T-helper 1 cell (primary cell): ENCODE results near the gene C4orf33.

ENCODE experiments used
- DNase-seq, 5 donors: peaks; one replicate each; pipeline ENCODE4 v3.0.0-alpha.2; 2012 to 2020

C4orf33 gene

DNA sequence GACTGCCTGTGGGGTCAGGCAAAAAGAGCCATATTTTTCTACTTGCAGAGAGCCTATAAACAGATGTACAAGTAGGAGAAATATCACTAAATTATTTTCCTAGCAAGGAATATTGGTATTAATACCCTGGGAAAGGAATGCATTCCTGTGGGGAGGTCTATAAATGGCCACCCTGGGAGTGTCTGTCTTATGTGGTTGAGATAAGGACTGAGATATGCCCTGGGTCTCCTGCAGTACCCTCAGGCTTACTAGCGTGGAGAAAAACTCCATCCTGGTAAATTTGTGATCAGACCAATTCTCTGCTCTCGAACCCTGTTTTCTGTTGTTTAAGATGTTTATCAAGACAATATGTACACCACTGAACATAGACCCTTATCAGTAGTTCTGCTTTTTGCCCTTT lies 35.4 kb downstream of the C4orf33 start:
- no peak for DNase-seq

DNA sequence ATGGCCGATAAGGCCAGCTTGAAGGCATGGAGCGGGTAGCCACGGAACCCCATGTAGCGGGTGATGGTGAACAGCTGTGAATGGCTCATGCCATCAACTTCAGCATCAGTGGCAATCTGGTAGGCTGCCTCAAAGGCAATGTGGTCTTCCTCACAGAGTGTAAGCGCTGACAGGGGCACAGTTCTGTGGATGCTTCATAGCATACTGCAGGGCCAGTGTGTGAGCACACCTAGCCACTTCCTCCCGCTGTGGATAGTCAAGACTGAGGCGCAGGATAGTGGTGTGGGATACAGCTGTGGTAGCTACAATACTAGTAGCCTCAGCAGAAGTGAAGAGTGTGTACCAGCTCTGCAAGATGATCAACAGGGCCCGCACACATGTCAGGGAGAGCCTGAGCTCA lies 40.5 kb downstream of the C4orf33 start:
- DNase-seq: no peak

DNA sequence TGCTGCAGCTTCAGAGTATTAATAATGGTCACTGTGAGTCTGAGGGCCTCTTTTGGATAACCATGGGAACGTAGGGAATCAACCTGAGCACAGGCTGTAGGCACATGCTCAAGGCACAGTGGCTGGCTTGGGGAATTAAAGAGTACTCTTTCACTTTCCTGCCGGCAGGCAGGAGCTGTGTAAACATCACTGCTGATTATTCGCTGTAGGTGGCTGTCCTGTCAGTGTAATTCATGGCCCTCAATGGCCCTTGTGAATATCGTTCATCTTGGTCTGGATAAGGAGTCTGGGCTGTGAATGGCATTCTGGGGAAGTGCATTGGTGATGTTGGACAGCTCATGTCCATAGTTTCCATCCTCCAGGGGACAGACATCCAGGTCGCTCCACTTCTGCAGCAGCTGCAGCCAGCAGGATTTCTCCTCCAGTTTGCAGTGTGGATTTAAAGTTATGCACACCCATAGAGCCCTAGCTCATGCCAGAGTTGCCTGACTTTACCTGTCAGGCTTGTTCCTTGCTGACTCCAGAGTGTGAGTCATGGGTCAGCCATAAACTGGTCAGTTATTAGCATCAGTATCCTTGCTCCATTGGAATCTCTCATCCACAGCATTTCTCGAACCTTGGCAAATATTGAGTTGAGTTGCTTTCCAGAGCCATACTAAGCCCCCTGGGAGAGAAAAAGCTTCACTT lies 43.0 kb downstream of the C4orf33 start:
- no peak for DNase-seq

DNA sequence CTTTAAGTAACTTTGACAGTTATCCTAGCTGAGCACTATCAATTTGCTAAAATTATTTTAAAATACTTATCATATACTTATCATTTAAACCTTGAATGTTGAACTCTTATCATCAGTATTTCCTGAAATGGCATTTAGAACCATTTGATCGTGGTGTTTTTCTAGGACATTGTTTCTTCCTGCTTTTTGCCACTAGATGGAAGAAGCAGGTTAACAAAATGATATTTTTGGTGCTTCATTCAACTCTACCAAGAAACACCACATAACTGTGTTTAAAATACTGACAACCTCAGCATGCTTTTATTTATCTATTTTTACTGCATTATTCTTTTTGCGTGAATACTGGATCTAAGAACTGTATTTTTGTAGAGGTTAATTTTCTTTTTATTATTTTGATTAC lies 44.6 kb downstream of the C4orf33 start:
- no peak for DNase-seq

DNA sequence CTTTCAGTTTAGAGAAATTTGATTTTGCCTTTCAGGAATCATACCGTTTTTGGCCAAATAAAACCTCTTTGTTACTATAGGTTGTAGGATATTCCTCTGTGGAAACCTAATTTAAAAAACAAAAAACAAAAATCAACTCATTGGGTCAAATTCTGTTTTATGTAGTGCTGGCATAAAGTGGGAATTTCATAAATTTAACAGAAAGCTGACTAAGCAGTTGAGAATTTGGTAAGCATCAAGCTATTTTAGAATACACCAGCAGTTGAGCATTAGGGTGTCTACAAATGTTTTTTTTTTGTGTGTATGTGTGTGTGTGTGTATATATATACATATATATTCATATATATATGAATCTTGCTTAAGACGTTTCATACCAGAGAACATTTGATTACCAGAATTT lies 47.4 kb downstream of the C4orf33 start:
- DNase-seq: no peak

DNA sequence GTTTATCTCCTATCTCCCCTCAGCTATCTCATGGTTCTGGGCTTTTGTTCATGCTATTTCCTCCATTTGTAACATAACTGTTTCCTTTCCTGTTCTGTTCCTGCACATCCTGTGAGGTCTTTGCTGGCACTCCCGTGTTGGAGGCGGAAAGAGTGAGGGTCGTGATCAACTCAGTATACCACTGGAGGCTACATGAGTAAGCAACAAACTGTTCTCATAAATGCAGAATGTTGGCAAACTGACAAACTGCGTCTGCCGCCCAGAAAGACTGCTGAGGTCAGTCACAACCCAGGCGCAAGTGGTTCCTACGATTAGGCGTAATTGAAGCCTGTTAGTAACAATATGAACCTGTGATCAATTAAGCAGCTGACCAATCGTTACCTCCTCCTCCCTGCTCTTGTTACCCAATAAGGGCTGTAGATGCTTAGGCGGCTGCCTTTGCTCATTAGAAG lies 48.8 kb downstream of the C4orf33 start:
- DNase-seq: no peak

DNA sequence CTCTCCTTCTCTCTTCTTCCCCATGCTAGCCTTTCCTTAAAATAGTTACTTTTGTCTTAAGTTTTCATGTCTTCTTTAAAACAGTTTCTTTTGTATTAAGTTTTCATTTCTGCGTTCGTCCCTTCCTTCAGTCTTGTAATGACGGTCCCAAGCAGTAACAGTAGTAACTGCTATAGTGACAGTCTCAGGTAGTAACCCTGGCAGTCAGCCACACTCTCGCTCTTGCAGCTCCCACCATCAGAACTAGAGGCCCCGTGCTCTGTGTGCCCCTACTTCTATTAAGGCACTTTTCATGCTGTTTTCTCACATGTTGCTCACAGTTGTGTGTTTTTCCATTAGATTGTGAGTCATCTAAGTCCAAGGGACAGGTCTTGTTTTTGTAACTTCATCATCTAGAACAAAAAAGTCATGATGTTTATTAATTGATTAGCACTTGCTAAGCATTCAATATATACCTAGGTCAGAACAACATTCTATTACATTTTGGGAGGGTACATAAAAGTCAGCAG lies 49.3 kb downstream of the C4orf33 start:
- DNase-seq: no peak

DNA sequence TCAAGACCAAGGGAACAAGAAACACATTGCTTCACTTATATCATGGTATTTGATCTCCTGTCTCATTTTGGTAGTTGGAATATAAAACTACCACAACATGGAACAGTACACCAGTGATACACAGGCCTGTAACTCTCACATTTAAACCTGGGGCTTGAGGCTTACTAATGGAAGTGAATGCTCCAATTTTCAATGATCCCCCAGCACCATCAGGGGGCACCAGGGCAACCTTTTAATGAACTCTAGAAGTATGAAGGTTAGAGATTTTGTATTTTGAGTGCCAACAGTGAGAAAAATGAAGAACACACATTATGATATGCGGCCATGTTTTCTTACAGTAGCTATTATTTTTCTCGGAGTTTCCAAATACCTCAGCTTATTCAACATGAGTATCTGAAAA lies 50.7 kb downstream of the C4orf33 start:
- DNase-seq: no peak

DNA sequence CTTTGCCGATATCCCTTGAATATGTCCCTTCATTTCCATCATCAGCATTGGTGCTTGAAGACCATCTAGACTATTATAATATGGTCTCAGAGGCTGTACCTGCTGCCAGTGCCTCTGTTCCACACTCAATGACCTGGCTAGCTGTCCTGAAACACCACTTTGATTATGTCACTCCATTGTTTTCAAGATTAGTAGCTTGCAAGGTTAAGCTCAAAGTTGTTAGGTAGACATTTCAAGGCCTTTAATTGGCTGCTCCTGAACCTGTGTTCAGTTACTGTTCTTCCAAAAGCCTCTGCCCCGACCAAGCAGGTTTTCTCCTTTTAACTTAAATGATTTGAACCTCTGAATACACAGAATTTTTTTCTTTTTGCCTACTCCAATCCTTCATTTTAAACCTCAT lies 52.9 kb downstream of the C4orf33 start:
- DNase-seq: no peak

DNA sequence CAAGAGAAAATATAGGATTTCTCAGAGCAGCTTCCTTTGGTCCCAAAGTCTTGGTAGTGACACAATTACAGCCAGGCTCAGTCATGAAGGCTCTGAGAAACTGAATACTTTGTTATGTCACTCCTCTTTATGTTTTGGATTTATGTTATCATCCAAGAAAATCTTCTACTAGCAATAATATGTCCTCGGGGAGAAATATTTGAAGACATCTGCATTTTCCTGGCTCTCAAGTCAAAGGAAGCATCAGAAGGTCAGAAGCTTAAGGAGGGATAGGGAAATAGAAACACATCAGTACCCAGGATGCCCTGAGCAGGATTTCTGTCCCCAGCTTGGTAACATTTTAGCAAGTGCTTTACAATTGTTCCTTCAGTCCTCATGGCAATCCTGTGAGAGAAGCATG lies 54.0 kb downstream of the C4orf33 start:
- DNase-seq: no peak

DNA sequence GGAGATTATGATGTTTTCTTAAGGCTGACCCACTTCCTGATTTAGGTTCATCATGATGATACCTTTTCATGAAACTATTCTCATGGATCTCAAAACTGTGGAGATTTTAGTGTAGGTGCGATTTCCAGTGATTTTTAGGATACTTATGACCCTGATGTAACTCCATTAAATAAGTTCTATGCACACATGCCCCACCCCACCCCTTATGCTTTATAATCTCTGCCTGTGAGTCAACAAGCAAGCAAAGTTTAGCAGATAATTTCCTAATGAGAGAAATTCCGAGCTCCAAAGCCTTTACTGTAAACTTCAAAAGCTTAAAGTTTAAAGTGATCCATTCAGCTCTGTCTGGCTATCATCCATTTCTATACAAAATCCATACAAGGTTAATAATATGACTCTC lies 56.4 kb downstream of the C4orf33 start:
- DNase-seq: no peak

DNA sequence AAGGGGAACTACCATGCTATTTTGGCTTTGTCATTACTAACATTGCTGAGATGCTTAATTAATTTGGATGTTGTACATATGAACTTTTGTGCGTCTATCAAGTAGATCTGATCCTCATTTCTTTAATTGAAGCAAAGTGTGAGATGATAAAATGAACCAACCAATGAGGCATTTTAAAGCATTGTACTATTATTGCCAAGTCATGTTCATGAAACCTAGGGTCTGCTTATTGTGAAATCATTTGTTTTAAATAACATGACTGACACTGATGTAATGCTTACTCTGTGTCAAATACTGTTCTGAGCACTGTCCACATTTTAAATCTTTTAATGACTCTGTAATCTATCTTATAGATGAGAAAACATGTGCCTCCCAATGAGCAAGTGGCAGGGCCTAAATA lies 57.7 kb downstream of the C4orf33 start:
- DNase-seq: no peak

DNA sequence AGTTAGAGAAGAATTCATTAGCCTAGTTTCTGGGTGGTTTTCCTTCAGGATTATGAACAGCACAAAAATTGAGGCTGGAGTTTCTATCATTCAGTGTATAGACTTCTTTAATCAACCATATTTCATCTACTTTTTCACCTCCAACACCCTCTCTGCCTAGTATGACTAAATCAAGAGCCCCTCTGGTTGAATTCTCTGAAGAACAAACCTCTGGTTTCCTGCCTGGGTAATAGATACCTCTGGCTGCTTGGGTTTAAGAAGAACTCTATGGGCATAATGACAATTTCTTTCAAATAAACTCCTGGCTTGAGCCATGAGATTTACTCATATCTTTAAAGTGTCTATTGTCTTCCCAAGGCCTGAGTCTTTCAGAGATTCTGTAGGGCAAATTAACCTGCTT lies 66.5 kb downstream of the C4orf33 start:
- DNase-seq: peak in 1 of 5 donors; percentile 9

DNA sequence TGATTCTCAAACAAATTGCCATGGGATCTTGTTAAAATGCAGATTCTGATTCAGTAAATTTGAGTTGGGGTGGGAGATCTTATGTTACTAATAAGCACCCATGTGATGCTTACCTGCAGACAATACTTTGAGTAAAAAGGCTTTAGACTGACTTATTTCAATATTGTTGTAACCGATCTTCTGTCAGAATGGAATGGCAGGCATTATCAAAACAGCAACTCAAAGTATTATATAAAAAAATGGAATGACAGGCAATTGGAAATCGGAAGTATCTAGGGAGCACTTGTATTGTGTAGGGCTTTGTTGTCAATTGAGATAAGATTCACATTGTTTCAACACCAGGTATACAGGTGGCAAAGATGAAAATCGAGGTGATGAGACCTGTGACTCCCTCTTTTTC lies 67.5 kb downstream of the C4orf33 start:
- DNase-seq: no peak

DNA sequence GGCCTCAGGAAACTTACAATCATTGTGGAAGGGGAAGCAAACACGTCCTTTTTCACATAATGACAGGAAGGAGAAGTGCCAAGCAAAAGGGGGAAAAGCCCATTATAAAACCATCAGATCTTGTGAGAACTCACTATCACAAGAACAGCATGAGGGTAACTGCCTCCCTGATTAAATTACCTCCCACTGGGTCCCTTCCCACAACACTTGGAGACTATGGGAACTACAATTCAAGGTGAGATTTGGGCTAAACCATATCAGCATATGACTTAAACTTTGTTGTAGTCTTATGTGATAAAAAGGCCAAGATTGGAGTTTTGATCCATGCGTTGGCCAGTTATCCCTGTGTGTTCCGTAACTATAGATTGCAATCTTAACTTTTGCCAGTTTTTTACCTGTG lies 68.3 kb downstream of the C4orf33 start:
- no peak for DNase-seq
